K562 (cell line): ENCODE results near the gene ECSCR. TPM values are rescaled to one million over a fixed set of nuclear protein-coding genes. Genes with fewer than 3 reads are reported as not detected.

Experiments used
- ARID1B ChIP-seq: fragments of 450-650 bp; IDR thresholded peaks from 2 replicates; pipeline ENCODE4 v1.6.1; 2016; ENCODE audit warnings: antibody characterized with exemption, mild to moderate bottlenecking, inconsistent platforms
- ARID2 ChIP-seq: fragments of 450-650 bp; IDR thresholded peaks from 2 replicates; pipeline ENCODE4 v1.6.1; 2017; ENCODE audit warnings: antibody characterized with exemption, mild to moderate bottlenecking
- CBX3 ChIP-seq, 2 experiments: IDR thresholded peaks; 1 replicate in 1 of 2; 2 replicates in 1 of 2; pipeline ENCODE4 v1.6.1; 2012; ENCODE audit warnings: inconsistent platforms in 2 of 2, low read length in 2 of 2, borderline replicate concordance in 1 of 2, control low read depth in 1 of 2
- CTBP1 ChIP-seq: fragments of 450-650 bp; IDR thresholded peaks from 2 replicates; pipeline ENCODE4 v1.6.1; 2016; ENCODE audit warnings: borderline replicate concordance
- ELF1 ChIP-seq: fragments of 200-800 bp; sonication (Bioruptor generic); IDR thresholded peaks from 2 replicates; pipeline ENCODE4 v1.6.1; 2016; ENCODE audit warnings: missing genetic modification characterization, missing compliant biosample characterization
- FOSL1 ChIP-seq: fragments of 200-800 bp; sonication (Bioruptor generic); conservative IDR thresholded peaks from 2 replicates; pipeline ENCODE4 v1.6.1; 2016; ENCODE audit warnings: missing genetic modification characterization, missing compliant biosample characterization
- GATAD2B ChIP-seq: fragments of 450-650 bp; IDR thresholded peaks from 2 replicates; pipeline ENCODE4 v1.6.1; 2017; ENCODE audit warnings: mild to moderate bottlenecking, borderline replicate concordance
- LCOR ChIP-seq: sonication (generic); formaldehyde crosslinking; IDR thresholded peaks from 2 replicates; pipeline ENCODE4 v1.8.0; 2022; ENCODE audit warnings: mild to moderate bottlenecking, missing genetic modification reagents
- MAFG ChIP-seq: fragments of 450-650 bp; conservative IDR thresholded peaks from 2 replicates; pipeline ENCODE4 v1.6.1; 2016; ENCODE audit warnings: missing genetic modification characterization, missing compliant biosample characterization
- NFIX ChIP-seq: fragments of 250-450 bp; sonication (Bioruptor Pico); IDR thresholded peaks from 2 replicates; pipeline ENCODE4 v1.4.0; 2020; ENCODE audit warnings: low read depth, mild to moderate bottlenecking, moderate library complexity
- PHB ChIP-seq: fragments of 250-450 bp; sonication (Bioruptor Pico); IDR thresholded peaks from 2 replicates; pipeline ENCODE4 v1.5.0; 2021
- RB1 ChIP-seq: fragments of 450-650 bp; IDR thresholded peaks from 2 replicates; pipeline ENCODE4 v1.6.1; 2017; ENCODE audit warnings: low read depth, mild to moderate bottlenecking
- ZFX ChIP-seq: sonication (generic); formaldehyde crosslinking; IDR thresholded peaks from 2 replicates; pipeline ENCODE4 v1.8.0; 2022; ENCODE audit warnings: mild to moderate bottlenecking, missing genetic modification reagents, moderate library complexity
- polyA plus RNA-seq, 8 experiments: library from polyadenylated mRNA; depleted of rRNA in 4 of 8; stranded (reverse) in 5 of 8; unstranded in 3 of 8; fragments of >200 nt; fragmentation: Nextera tagmentation in 2 of 8; fragmentation: Illumina TruSeq in 1 of 8; extraction: Ambion mirVana in 2 of 8; extraction: Trizol in 1 of 8; gene quantifications; 2 replicates each; pipeline versions ENCODE4 v1.2.1 to v1.2.3, GENCODE V29; 2011 to 2014; ENCODE audit warnings: inconsistent platforms in 1 of 8, missing spikeins in 1 of 8
- total RNA-seq, 7 experiments: library from RNA; depleted of rRNA in 6 of 7; stranded (reverse); fragments of >200 nt in 6 of 7; fragmentation: Illumina TruSeq in 2 of 7; extraction: Trizol in 2 of 7; gene quantifications; 2 replicates each; pipeline versions ENCODE4 v1.2.1 to v1.2.3, GENCODE V29; 2011 to 2021; ENCODE audit warnings: low replicate concordance in 1 of 7
- TF ChIP-seq, protein P1 (sequence below): sonication (generic); IDR thresholded peaks from 2 replicates; pipeline ENCODE4 v1.6.1; 2016
- TF ChIP-seq, protein P2 (sequence below): fragments of 450-650 bp; IDR thresholded peaks from 2 replicates; pipeline ENCODE4 v1.6.1; 2018; ENCODE audit warnings: mild to moderate bottlenecking, low read depth; ENCODE audit not compliant: partially characterized antibody
- TF ChIP-seq, protein P3 (sequence below): fragments of 250-450 bp; sonication (Bioruptor Pico); IDR thresholded peaks from 2 replicates; pipeline ENCODE4 v1.4.0; 2020; ENCODE audit warnings: mild to moderate bottlenecking
- TF ChIP-seq, protein P4 (sequence below): IDR thresholded peaks from 2 replicates; pipeline ENCODE4 v1.6.1; 2014; ENCODE audit warnings: antibody characterized with exemption
- TF ChIP-seq, protein P5 (sequence below): fragments of 450-650 bp; formaldehyde crosslinking; IDR thresholded peaks from 2 replicates; pipeline ENCODE4 v1.4.0; 2020; ENCODE audit warnings: mild to moderate bottlenecking
- TF ChIP-seq, protein P6 (sequence below): fragments of 250-450 bp; sonication (Bioruptor Pico); IDR thresholded peaks from 2 replicates; pipeline ENCODE4 v1.8.0; 2022; ENCODE audit warnings: moderate library complexity, mild to moderate bottlenecking, inconsistent platforms

ECSCR gene
- total and polyA plus RNA-seq, 9 of the 15 experiments (the other 6 are each of a cell fraction or from before 2014, with no cell fraction given) = 0.10 to 0.25 (median 0.13) TPM; not detected in 6

DNA sequence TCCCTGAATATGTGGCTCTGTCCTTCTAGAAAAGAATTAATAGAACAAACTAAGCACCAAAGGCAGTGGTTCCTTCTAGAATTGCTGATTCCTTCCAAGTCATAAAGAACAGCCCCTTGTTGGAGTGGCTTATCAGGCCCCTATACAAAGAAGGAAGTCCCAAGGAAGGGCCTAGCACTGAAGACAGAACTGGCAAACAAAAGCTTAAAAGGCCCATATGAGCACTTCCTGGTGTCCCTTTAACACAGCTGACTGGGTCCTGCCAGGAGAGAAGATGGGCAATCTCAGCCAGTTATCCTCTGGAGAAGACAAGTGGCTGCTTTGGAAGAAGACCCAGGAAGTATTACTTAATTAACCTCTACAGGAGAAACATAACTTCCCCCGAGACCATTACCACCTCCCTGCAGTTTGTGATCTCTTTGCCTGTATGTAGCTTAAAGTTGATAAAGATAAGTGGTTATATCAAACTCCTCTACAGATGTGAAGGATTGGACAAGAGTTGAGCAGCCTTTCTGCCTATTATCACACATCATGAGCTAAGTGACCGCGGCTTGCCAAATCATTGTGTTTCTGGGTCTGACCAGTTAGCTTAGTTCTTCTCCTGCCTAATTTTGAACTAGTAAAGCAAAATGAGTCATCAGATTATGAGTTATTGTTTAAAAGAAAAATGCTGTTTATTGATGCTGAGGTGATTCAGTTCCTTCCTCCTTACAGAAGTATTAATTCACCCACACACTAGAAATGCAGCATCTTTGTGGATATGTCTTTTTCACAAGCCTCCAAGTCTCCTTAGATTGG lies 33.3 kb upstream of the ECSCR start (continued):
- TF ChIP-seq ARID1B (0 out of 2 replicates have a peak, but pooled peaks have one; percentile 14), NFIX (CRISPR knock-in tag) (no peak), RB1 (no peak; the same call in 1 of the 2 replicates), PHB (no peak), MAFG (peak; percentile 60), CTBP1 (0 out of 2 replicates have a peak, but pooled peaks have one; percentile 28), CBX3 (IDR thresholded peaks at IDR 0.05; ENCODE audit: borderline replicate concordance in 1 of 2, low read length in 2 of 2) (no peak), ZFX (CRISPR knock-in tag) (peak; percentile 79), ARID2 (no peak), ELF1 (peak; percentile 81), GATAD2B (no peak), LCOR (no peak), FOSL1 (tag) (peak; percentile 75)
- TF ChIP-seq, protein P1, sequence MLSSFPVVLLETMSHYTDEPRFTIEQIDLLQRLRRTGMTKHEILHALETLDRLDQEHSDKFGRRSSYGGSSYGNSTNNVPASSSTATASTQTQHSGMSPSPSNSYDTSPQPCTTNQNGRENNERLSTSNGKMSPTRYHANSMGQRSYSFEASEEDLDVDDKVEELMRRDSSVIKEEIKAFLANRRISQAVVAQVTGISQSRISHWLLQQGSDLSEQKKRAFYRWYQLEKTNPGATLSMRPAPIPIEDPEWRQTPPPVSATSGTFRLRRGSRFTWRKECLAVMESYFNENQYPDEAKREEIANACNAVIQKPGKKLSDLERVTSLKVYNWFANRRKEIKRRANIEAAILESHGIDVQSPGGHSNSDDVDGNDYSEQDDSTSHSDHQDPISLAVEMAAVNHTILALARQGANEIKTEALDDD = peak; percentile 99
- TF ChIP-seq, protein P2, sequence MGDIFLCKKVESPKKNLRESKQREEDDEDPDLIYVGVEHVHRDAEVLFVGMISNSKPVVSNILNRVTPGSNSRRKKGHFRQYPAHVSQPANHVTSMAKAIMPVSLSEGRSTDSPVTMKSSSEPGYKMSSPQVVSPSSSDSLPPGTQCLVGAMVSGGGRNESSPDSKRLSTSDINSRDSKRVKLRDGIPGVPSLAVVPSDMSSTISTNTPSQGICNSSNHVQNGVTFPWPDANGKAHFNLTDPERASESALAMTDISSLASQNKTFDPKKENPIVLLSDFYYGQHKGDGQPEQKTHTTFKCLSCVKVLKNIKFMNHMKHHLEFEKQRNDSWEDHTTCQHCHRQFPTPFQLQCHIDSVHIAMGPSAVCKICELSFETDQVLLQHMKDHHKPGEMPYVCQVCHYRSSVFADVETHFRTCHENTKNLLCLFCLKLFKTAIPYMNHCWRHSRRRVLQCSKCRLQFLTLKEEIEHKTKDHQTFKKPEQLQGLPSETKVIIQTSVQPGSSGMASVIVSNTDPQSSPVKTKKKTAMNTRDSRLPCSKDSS = no peak
- TF ChIP-seq, protein P3, sequence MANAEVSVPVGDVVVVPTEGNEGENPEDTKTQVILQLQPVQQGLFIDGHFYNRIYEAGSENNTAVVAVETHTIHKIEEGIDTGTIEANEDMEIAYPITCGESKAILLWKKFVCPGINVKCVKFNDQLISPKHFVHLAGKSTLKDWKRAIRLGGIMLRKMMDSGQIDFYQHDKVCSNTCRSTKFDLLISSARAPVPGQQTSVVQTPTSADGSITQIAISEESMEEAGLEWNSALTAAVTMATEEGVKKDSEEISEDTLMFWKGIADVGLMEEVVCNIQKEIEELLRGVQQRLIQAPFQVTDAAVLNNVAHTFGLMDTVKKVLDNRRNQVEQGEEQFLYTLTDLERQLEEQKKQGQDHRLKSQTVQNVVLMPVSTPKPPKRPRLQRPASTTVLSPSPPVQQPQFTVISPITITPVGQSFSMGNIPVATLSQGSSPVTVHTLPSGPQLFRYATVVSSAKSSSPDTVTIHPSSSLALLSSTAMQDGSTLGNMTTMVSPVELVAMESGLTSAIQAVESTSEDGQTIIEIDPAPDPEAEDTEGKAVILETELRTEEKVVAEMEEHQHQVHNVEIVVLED (CRISPR knock-in tag) = no peak
- TF ChIP-seq, protein P4, sequence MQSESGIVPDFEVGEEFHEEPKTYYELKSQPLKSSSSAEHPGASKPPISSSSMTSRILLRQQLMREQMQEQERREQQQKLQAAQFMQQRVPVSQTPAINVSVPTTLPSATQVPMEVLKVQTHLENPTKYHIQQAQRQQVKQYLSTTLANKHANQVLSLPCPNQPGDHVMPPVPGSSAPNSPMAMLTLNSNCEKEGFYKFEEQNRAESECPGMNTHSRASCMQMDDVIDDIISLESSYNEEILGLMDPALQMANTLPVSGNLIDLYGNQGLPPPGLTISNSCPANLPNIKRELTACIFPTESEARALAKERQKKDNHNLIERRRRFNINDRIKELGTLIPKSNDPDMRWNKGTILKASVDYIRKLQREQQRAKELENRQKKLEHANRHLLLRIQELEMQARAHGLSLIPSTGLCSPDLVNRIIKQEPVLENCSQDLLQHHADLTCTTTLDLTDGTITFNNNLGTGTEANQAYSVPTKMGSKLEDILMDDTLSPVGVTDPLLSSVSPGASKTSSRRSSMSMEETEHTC = no peak
- TF ChIP-seq, protein P5, sequence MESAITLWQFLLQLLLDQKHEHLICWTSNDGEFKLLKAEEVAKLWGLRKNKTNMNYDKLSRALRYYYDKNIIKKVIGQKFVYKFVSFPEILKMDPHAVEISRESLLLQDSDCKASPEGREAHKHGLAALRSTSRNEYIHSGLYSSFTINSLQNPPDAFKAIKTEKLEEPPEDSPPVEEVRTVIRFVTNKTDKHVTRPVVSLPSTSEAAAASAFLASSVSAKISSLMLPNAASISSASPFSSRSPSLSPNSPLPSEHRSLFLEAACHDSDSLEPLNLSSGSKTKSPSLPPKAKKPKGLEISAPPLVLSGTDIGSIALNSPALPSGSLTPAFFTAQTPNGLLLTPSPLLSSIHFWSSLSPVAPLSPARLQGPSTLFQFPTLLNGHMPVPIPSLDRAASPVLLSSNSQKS (CRISPR knock-in tag) = no peak
- TF ChIP-seq, protein P6, sequence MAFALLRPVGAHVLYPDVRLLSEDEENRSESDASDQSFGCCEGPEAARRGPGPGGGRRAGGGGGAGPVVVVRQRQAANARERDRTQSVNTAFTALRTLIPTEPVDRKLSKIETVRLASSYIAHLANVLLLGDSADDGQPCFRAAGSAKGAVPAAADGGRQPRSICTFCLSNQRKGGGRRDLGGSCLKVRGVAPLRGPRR (CRISPR knock-in tag) = no peak
